Measurements from ENCODE around the gene TMF1.

TMF1 gene

GRCh38 chr3:69013253-69014021, 38.7 kb downstream of the TMF1 start, which contains the start of gene EOGT:
EOGT (minus strand) TSS chr3:69013684; CDS start chr3:69009846, 3,838 bp downstream.
- DNase-seq, result peak in 53 of 56 donors; percentile 23 to 82 (median 63)

GRCh38 chr3:69012800-69013252, 39.3 kb downstream of the TMF1 start:
- peak in 27 of 56 donors; percentile 3 to 59 (median 30) for DNase-seq

GRCh38 chr3:69012100-69012799, 39.9 kb downstream of the TMF1 start:
- DNase-seq, result peak in 4 of 56 donors; percentile 4 to 10 (median 6)

GRCh38 chr3:69011096-69011730, 40.9 kb downstream of the TMF1 start:
- DNase-seq, result no peak

GRCh38 chr3:69009559-69010410, 42.3 kb downstream of the TMF1 start:
- peak in 1 of 56 donors; percentile 10 for DNase-seq

GRCh38 chr3:69008980-69009379, 43.2 kb downstream of the TMF1 start:
- peak in 1 of 56 donors; percentile 2 for DNase-seq

GRCh38 chr3:69005791-69006482, 46.2 kb downstream of the TMF1 start:
- DNase-seq, result no peak

- no peak for DNase-seq
Observed at GRCh38 chr3:69005071-69005790, 46.9 kb downstream of the TMF1 start.

- DNase-seq, result no peak
Observed at GRCh38 chr3:69004138-69004537, 48.0 kb downstream of the TMF1 start.

- no peak for DNase-seq
Observed at GRCh38 chr3:68999605-69000004, 52.5 kb downstream of the TMF1 start.

- no peak for DNase-seq
Observed at GRCh38 chr3:68999158-68999557, 53.0 kb downstream of the TMF1 start.

- no peak for DNase-seq
Observed at GRCh38 chr3:68997887-68998286, 54.2 kb downstream of the TMF1 start.

- no peak for DNase-seq
Observed at GRCh38 chr3:68996356-68996995, 55.7 kb downstream of the TMF1 start.

- no peak for DNase-seq
Observed at GRCh38 chr3:68988740-68989139, 63.4 kb downstream of the TMF1 start.

GRCh38 chr3:68987322-68987721, 64.8 kb downstream of the TMF1 start:
- DNase-seq, result no peak

GRCh38 chr3:68986496-68987208, 65.5 kb downstream of the TMF1 start:
- no peak for DNase-seq

GRCh38 chr3:68985146-68985790, 66.9 kb downstream of the TMF1 start:
- DNase-seq, result no peak

GRCh38 chr3:68984011-68984530, 68.1 kb downstream of the TMF1 start:
- DNase-seq, result no peak
